ENCODE data around the gene NUP50.

The NUP50 gene, protein sequence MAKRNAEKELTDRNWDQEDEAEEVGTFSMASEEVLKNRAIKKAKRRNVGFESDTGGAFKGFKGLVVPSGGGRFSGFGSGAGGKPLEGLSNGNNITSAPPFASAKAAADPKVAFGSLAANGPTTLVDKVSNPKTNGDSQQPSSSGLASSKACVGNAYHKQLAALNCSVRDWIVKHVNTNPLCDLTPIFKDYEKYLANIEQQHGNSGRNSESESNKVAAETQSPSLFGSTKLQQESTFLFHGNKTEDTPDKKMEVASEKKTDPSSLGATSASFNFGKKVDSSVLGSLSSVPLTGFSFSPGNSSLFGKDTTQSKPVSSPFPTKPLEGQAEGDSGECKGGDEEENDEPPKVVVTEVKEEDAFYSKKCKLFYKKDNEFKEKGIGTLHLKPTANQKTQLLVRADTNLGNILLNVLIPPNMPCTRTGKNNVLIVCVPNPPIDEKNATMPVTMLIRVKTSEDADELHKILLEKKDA

DNA sequence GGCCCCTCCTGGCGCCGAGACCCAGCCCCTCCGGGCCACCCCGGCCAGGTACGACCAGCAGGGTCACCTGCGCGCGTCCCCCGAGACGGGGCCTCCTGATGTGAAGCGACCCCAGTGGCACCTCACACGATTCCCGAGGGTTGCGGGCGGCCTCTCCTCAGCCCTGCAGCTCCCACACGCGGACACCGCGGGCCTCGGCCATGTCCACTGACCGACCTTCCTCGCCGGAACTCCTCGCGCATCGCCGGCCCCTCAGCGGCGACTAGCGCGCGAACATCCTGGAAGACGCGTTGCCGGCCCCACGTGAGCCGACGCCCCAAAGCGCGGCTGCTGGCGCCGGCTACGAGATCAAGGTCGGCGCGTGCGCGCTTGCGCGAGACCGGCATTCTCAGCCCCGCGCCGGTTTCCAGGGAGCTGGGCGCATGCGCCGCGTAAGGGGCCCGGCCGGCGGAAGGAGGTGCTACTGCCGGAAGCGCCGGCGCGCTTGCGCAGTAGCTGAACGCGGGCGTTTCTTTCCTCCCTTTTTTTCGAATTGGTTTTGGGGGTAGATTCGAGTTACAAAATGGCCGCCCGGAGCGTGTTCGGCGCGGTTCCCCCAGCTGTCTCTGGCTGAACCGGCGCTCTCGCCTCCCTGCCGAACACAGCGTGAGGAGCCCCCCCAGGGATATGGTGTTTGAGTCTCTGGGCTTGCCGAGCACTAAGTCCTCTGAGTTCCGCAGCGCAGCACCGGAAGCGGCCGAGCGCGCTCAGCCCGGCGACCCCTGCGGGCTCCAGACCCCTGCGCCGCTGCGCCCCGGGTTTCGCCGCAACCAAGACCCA, at the start of gene NUP50:
TSS of gene NUP50 (plus strand) at position 475 of the 819 bp plus-strand sequence. CDS start 4,253 bp downstream, outside the sequence.
- DNase-seq (ENCODE audit: low spot score): peak; percentile 97

- DNase-seq (ENCODE audit: low spot score): no peak
Observed at GRCh38 chr22:45120440-45120839, 43.3 kb upstream of the NUP50 start.

GRCh38 chr22:45120931-45121330, 42.8 kb upstream of the NUP50 start:
- no peak for DNase-seq (ENCODE audit: low spot score)

- DNase-seq (ENCODE audit: low spot score): no peak
Observed at GRCh38 chr22:45124176-45124847, 39.4 kb upstream of the NUP50 start.

GRCh38 chr22:45125188-45125587, 38.5 kb upstream of the NUP50 start:
- DNase-seq (ENCODE audit: low spot score): no peak

DNA sequence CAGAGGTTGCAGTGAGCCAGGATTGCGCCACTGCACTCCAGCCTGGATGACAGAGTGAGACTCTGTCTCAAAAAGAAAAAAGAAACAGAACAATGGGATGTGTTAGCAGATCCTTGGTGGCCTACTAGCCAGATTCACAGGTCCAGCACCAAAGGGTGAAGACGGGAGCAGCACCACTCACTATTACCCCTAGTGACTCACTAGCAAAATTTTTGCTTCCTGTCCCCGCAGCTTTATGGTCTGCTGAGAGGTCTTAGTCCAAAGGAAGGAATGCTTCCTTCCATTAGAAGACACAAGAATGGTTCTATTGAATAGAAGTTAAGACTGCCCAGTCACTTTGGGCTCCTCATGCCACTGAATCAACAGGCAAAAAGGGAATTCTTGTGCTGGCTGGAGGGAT, 35.9 kb upstream of the NUP50 start:
- peak; percentile 5 for DNase-seq (ENCODE audit: low spot score)

DNA sequence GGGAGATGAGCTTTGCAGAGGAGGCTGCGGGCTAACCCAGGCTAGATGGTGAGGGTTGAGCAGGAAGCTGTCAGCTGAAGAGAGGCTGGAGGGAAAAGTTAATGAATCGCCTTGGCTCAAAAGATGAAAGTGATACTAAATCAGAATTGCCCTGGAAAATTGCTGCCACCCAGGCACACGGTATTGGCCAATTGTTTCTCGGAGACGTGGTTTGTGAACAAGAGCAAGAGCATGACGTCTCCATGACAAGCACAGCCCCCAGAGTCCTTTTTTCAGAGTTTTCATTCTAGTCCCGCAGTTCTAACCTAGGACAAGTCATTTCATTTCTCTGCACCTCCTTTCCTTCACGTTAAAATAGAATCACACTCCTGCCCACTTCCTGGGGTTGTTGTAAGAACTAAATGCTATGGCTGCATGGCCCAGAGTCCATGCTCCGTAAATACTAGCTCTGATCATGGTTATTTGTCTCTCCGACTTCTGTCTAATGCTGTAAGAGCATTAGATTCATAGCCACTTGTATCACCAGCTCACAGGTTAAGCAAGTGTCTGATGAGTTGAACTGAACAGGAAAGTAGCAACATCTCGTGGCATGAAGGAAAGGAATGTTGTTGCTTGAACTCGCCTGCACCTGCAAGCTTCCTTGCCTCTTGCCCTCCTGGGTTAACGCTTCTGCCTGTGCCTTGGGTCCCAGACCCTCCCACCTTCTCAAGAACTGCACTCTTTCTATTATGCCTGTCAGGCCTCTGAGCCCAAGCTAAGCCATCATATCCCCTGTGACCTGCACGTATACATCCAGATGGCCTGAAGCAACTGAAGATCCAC, 33.8 kb upstream of the NUP50 start:
- DNase-seq (ENCODE audit: low spot score): no peak

DNA sequence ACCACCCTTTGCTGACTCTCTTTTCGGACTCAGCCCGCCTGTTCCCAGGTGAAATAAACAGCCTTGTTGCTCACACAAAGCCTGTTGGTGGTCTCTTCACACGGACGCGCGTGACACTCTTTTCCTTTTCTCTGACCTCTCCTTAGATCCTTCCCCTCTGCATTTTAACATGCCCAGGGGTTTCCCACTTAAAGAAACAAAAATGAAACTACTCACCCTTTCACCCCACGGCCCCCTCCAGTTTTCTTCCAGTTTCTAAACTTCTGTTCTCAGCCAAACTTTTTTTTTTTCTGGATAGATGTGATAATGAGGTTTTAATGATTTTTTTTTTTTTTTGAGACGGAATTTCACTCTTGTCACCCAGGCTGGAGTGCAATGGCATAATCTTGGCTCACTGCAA, 32.8 kb upstream of the NUP50 start:
- no peak for DNase-seq (ENCODE audit: low spot score)

GRCh38 chr22:45131749-45132148, 32.0 kb upstream of the NUP50 start:
- no peak for DNase-seq (ENCODE audit: low spot score)

- no peak for DNase-seq (ENCODE audit: low spot score)
Observed at GRCh38 chr22:45134313-45134712, 29.4 kb upstream of the NUP50 start.

GRCh38 chr22:45136594-45136993, 27.1 kb upstream of the NUP50 start:
- DNase-seq (ENCODE audit: low spot score): no peak

- DNase-seq (ENCODE audit: low spot score): no peak
Observed at GRCh38 chr22:45139693-45140092, 24.0 kb upstream of the NUP50 start.

DNA sequence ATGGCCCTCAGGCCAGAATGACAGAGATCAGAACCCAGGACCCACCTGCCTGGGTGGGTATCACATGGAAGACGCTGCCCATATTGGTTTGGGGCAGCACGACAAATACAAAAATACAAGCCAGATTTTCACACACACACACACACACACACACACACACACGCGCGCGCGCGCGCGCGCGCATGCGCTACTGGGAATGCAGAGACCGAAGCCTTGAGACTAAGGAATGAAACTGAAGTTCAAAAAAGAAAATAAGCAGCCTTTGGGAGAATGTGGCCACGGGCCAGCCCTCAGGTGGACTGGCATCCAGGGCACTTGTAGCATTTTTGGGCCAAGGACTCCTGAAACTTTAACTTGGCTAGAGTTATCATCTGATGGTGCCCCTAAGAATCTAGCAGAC, 21.3 kb upstream of the NUP50 start:
- no peak for DNase-seq (ENCODE audit: low spot score)

- no peak for DNase-seq (ENCODE audit: low spot score)
Observed at GRCh38 chr22:45144916-45145315, 18.8 kb upstream of the NUP50 start.

- no peak for DNase-seq (ENCODE audit: low spot score)
Observed at GRCh38 chr22:45149671-45150070, 14.1 kb upstream of the NUP50 start.

DNA sequence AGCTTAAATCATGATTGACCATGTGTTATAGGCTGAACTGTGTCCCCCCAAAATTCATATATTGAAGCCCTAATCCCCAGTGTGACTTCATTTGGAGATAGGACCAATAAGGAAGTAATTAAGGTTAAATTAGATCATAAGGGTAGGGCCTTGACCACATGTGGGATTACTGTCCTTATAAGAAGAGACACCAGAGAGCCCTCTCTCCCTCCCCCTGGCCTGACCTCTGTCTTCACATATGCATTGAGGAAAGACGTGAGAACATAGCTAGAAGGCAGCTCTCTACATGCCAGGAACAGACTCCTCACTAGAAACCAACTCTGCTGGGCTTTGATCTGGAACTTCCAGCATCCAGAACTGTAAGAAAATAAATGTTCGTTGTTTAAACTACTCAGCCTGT, 13.6 kb upstream of the NUP50 start:
- DNase-seq (ENCODE audit: low spot score): no peak

DNA sequence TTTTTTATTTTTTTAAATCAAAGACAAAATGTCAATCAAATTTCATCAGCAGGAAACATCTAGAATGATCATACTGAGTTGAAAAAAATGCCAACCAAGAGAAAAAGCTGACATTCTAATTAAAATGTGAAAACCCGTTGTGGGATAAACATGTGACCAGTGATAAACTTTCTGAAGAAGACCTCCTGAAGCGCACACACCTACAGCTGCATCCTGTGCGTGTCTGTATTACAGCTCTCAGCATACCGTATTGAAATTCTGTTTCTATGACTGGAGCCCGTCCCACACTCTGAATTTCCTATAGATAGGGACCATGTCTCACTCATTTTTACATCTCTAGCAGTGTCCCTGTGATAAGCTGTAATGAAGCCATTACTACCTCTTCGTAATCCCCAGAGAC, 12.2 kb upstream of the NUP50 start:
- no peak for DNase-seq (ENCODE audit: low spot score)

- peak; percentile 55 for DNase-seq (ENCODE audit: low spot score)
Observed at GRCh38 chr22:45154383-45154782, 9.3 kb upstream of the NUP50 start.

- DNase-seq (ENCODE audit: low spot score): no peak
Observed at GRCh38 chr22:45155050-45155840, 8.5 kb upstream of the NUP50 start.

- no peak for DNase-seq (ENCODE audit: low spot score)
Observed at GRCh38 chr22:45157907-45158306, 5.8 kb upstream of the NUP50 start.
